HG03439 (cell line): ENCODE results near the gene TBC1D5.
"Not testable (repeated sequence)": the region's sequence is repeated elsewhere in the genome, so short reads cannot be mapped to it uniquely, and the experiment has no call there.

Experiments used
- ATAC-seq: cut with Tn5 transposase; IDR thresholded peaks from one replicate; pipeline ENCODE4 v1.9.1; 2021; ENCODE audit warnings: mild to moderate bottlenecking, moderate library complexity; ENCODE audit not compliant: unreplicated experiment

Gene TBC1D5

GRCh38 chr3:17552351-17552750, 190.1 kb downstream of the TBC1D5 start:
- ATAC-seq = no peak

- no peak for ATAC-seq
Observed at GRCh38 chr3:17551895-17552294, 190.5 kb downstream of the TBC1D5 start.

- no peak for ATAC-seq
Observed at GRCh38 chr3:17551333-17551732, 191.1 kb downstream of the TBC1D5 start.

GRCh38 chr3:17550624-17551023, 191.8 kb downstream of the TBC1D5 start:
- no peak for ATAC-seq

GRCh38 chr3:17546500-17547255, 195.8 kb downstream of the TBC1D5 start:
- ATAC-seq = no peak

DNA sequence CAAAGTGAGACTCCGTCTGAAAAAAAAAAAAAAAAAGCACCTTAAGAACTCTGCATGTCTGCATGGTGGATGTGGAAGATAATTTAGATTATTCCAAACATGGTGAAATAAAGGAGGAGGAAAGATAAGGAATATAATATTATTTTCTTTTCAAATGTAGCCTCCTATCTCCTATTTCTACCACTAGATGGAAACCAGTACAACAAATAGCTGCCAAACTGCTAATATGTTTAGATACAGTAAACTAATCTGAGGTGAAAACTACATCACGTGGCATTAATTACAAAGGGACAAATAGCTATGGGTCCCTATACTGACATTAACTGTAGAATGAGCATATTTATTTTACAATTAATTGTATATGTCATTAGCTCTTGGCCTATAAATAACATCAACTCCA, 197.8 kb downstream of the TBC1D5 start:
- ATAC-seq = no peak

- ATAC-seq = no peak
Observed at GRCh38 chr3:17542591-17542990, 199.8 kb downstream of the TBC1D5 start.

DNA sequence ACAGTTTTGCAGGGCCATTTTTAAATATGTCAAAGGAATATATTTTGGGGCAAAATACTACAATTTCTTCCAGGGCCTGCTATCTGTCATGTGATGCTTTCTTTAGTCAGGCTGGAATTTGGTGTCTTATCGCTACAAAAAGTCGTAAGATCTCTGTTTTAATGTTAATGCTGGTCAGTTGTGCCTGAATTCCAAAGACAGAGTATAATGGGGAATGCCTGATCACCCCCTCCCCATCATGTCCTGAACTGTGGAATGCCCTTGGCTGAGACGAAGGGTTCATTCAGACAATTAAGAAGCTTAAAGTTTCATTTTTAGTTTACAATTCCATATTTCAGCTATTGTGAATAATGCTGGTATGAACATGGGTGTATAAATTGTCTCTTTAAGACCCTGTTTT, 203.0 kb downstream of the TBC1D5 start:
- ATAC-seq = no peak

DNA sequence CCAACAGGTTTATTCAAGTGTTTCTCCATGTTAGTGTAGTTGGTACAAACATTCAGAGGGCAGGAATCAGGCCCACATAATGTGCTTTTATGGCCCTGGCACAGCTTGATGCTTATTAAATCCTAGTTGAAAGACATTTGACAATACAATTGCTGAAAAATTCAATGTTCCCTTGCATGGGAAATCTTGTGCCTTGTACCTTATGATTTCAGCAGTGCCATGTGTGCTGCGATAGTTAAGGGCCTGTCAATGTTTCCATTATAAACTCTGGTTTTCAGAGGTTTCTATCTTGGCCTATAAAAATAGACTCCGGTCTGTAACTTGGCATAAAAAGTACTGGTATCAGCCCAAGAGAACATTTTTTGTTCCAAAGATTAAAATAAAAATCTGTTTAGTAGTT, 207.2 kb downstream of the TBC1D5 start:
- no peak for ATAC-seq

GRCh38 chr3:17532446-17532845, 210.0 kb downstream of the TBC1D5 start:
- not testable (repeated sequence) for ATAC-seq

DNA sequence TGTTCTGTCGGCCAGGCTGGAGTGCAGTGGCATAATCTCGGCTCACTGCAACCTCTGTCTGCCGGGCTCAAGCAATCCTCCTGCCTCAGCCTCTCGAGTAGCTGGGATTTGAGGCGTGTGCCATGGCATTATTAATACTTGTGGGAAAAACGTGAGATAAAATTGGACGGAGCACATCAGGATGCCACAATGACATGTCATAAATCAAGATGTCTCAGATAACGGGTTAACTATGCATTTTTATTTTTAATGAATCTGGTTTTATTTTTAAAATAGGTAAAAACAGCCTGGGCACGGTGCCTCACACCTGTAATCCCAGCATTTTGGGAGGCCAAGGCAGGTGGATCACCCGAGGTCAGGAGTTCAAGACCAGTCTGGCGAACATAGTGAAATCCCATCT, 212.8 kb downstream of the TBC1D5 start:
- ATAC-seq = no peak

DNA sequence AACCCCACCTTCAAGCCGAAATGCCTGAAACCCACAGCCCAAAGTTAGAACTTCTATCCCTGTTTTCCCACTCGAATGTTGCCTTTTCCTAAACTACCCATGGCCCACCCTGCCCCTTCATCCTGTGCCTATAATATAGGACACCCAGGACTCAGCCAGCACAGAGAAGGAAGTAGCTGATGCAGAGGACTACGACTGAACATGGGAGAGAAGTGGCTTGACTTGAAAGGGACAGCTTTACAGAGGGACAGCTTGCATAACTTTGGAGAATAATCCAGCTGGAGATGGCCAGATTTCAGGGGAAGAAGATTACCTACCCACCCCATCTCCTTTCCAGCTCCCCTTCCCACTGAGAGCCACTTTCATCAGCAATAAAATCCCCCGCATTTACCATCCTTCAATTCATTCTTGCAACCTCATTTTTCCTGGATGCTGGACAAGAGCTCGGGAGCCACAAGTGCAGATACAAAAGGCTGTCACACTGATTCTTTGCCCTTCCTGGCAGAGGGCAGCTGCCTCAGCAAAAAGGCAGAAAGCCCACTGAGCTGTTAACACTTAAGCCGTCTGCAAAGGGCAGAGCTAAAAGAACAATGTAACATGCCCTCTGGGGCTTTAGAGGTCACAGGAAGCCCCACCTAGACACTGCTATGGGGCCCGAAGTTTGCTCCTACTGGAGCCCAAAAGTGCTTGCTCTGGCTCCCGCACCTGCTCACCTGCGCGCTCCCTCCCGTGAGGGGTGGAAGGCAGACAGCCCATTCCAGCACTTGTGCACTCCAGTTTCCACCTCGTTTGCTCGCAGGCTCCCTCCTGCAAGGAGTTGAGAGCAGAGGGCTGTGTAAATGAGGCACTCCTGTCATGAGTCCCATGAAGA, 224.0 kb downstream of the TBC1D5 start:
- ATAC-seq = no peak

- no peak for ATAC-seq
Observed at GRCh38 chr3:17515445-17516234, 226.8 kb downstream of the TBC1D5 start.

DNA sequence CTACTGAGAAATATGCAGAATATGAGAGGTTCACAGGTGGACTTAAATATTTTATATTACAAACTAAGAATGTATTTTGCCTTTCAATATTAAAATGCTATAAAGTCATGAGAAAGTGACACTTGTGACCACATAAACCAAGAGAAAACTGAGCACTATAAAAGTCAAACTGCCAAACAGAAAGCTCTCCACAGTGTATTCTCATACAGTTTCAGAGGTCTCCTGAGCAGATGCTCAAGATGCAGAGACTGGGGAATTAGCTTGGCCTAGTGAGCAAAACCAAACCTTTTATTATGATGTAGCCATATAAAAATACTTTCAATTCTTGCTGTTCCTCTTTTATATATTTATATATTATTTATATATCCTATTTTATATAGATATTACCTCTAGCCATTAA, 227.8 kb downstream of the TBC1D5 start:
- ATAC-seq = no peak

DNA sequence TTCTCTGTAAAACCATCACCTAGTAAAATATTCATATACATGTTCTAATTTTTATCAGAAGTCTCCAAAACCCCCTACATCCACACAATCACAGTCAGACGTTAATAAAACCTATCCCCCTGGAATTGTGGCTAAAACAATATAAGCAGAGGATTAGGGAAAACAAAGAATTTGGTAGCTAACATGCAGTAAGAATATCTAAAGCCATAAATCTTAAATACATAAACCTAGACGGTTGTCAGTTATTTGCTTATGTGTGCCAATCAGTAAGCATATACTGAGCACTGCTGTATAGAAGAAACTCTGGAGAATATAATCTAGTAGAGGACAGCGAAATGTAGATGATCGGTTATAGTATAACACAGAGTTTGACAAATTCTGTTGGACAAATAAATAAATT, 232.2 kb downstream of the TBC1D5 start:
- ATAC-seq = no peak

GRCh38 chr3:17508180-17508752, 234.2 kb downstream of the TBC1D5 start:
- no peak for ATAC-seq

DNA sequence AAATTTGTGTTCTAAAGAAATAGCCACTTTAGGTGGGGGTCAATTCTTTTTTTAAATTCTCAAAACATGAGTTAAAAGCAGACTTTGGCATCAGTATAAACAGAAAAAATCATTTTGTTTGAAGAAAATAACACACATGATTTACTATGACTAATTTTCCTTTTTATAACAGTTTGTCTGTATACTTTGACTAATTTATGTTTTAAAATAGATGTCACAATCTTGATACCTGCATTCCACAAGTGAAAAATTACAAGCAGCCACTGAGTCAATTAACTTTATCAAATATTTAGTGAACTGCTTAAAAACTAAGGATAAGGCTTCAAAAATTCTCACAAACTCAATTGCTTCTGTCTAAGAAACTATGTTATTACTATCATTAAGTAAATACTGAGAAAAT, 235.0 kb downstream of the TBC1D5 start:
- no peak for ATAC-seq

- ATAC-seq = no peak
Observed at GRCh38 chr3:17505856-17506255, 236.6 kb downstream of the TBC1D5 start.

DNA sequence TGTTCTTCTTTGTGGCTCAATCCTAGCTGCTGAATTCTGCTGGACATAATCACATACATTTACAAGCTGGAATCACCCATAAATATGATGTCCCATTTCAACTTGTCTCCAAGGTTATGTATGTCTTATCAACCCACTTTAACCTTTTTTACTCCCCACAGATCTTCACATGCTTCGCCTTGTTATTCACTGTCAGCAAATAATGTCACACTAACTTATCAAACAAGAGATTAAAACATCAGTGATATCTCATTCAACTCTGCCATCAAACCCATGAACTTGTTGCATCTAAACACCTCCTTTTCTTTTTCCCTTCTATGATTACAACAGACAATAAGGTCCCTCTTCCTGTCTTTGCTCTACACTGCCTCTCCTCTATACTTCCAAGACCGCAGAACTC, 240.7 kb downstream of the TBC1D5 start:
- ATAC-seq = no peak

GRCh38 chr3:17500618-17501017, 241.8 kb downstream of the TBC1D5 start:
- no peak for ATAC-seq
